HG03571 (cell line): Measurements from ENCODE around the gene SH3RF1.

ENCODE experiments used
- ATAC-seq: cut with Tn5 transposase; IDR thresholded peaks from one replicate; pipeline ENCODE4 v1.9.1; 2021; ENCODE audit not compliant: unreplicated experiment

The SH3RF1 gene

DNA sequence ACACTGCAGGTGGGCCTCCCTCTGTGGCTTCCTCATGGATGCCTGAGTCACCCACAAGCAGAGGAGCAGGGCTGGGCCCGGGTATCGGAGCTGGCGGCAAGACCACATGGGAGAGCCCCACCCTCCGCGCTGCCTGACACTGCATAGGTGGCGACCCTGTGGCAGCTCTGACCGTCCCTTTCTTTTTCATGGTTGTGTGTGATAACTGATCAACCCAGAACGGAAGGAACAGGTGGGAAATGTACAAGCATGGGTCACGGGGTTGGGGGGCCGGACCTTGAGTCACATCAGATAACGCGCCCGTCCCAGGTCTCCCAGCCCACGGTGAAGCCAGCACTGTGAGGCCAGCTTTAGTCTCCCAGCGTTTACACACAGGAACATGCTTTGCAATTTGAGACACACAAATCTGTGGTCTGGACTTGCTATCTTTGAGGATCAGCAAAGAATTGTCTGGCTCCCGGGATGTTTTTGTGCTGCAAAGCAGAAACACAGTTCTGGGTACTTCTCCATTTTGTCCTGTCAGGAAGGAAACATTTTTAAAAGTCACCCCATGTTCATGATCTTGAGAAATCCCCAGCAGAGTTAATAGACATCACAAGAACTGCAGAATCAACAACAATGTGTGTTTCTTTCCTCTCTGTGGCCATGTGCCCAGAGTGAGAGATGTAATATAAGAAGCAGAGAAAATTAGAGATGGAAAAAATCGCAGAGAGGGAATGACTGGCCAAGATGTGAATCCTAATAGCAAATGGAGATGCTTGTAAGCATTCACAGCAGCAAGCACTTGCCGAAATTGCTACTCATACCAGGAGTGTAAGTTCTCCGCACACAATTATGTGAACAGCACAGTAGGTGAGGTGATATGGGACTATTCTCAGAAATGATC, 190.6 kb downstream of the SH3RF1 start:
- ATAC-seq: peak; percentile 81

DNA sequence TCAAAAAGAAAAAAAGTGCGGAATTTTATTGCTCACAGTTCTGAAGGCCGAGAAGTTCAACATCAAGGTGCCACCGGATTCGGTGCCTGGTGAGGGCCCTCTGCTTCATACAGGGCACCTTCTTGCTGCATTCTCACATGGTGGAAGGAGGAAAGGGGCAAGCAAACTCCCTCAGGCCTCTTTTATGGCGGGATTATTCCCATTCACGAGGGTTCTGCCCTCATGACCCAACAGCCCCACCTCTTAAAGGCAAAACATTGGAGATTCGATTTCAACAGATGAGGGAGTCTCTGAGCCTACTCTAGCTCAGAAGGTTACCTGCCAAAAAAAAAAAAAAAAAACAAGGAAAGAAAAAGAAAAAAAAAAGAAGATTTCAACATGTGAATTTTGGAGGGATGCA, 196.6 kb downstream of the SH3RF1 start:
- ATAC-seq: no peak

DNA sequence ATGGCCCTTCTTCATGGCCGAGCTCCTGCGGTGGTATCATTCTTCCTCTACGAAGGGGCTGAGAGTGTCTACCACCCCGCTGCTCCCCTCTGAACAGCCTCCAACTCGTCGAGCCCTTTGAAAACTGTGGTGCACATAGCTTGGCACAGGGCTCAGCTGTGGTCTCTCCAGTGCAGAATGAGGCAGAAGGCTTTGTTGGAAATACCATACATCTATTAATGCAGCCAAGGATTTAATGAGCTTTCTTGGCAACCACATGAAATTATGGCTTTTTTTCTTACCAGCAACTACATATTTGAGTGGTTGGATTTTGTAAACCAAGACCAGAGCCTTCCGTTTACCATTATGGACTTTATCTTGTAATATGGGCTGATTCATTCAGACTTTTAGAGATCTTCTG, 199.0 kb downstream of the SH3RF1 start:
- no peak for ATAC-seq

DNA sequence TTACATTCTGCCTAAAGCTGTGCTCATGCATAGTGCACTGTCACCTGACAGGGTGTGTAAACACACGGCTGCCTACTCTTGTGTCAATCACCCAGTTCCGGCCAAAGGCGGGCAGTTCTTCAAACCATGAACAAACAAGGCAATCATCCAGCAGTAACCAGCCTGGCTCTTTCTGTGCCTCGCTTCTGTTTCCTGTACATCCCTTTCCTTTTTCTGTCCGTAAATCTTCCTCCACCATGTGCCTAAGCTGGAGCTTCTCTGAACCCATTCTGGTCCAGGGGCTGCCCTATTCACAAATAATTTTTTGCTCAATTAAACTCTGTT, 199.9 kb downstream of the SH3RF1 start:
- ATAC-seq: no peak

DNA sequence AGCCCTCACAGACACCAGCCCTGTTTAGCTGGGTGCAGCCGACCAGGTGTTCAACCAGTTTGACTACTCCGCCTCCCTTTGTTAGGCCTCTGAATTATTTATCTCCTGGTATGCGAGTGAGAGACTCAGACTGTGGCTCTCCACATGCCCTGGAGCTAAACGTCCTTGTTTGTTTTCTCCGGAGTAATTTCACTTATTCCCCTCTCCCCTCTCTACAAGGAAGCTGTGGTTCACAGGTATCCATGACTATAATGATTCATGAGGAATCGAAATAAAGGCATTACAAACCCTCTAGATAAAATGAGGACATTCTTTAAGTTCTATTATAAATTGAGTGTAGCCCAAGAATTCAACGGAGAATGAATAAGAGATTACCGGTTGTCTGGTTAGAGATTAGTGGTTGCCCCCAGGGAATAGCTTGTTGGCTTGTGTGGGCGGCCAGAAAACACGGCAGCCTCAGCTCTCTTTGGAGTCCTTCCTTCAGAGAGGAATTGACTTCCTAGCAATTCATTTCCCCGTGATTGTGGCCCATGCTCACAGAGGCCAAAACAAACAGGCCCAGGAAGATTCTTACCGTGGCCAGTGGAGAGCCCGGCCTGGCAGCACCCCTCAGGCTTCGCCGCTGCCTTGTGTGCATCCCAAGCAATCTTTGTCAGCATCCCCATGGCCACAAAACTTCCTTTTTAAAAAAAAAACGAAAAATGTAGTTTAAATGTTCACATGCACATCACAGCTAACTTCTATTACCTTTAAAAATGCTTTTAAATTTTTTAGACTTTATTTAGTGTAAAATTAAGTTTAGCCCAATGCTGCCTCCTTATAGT, 200.5 kb downstream of the SH3RF1 start:
- ATAC-seq: no peak

DNA sequence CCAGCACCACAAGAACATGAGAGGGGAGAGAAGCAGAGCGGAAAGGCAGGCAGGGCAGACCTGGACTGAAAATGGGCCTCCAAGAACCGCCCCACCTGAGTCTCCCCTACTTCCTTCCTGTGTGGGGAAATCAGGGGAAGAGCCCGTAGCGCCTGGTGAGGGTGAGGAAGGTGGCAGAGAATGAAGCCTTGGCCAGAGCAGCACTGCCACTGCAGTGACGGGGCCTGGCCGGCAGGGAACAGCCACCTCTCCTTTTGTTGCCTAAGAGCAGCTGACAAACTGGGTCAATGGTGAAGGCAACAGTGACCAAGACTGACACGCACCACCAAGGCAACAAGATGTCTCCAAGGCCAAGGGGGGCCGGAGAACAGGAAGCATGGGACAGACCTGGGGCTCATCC, 202.3 kb downstream of the SH3RF1 start:
- no peak for ATAC-seq

DNA sequence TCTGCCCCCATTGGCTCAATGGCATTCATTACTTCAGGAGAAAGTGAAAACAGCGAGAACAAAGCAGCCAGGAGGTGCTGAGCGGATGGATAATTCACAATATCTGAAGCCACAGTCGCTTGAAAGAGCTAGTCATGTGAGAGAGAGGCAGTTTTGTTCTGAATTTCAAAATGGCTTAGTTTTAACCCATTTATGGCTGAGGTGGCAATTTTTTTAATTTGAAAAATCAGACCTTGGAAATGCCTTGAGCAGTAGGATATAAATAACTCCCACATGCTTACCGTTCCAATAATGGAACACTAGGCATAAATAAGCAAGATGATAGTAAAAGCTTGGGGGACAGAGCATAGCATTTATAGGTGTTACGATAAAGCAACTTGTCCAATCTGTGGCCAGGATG, 203.8 kb downstream of the SH3RF1 start:
- no peak for ATAC-seq

DNA sequence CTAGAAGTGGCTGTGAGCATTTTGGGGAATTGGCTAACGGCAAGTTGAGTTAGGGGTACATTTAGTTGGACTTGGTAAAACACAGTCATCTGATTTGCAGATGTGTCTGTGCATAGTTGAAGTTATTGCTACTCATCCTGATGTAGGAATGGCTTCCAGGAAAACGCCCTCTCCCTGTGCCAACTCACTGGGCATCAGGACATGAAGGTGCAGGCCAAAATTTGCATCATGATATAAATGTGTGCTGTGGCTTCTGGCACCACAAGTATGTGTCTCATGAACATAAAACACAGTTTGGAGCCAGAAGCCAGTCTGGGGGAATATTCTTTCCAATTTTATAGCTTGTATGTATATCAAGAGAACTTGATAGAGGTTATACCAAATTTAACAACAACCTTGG, 206.5 kb downstream of the SH3RF1 start:
- no peak for ATAC-seq

DNA sequence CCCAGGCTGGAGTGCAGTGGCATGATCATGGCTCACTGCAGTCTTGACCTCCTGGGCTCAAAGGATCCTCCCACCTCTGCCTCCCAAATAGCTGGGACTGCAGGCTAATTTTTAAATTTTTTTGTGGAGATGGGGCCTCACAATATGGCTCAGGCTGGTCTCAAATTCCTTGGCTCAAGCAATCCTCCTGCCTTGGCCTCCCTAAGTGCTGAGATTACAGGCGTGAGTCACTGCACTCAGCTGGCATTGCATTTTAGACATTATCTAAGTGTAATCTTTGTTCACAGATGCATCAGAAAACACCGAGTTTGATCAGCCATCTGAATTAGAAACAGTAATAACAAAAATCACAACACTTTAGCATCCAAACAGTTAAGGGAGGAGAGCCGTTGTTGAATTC, 207.3 kb downstream of the SH3RF1 start:
- ATAC-seq: no peak

DNA sequence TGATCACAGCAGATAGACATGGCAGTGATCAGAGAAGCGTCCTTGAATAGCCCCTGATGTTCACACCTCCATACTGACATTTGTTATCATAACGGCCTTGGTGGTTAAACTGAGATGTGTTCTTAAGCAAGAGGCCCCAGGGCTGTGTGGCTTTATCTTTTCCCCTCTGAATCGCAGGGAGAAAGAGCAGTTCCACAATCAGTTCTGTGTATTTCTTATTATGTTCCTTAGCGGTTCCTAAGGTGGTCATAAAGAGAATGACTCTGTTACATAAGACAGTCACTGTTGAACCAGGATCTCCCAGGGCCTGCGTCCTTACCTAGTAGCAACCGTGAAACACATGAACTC, 207.9 kb downstream of the SH3RF1 start:
- no peak for ATAC-seq

DNA sequence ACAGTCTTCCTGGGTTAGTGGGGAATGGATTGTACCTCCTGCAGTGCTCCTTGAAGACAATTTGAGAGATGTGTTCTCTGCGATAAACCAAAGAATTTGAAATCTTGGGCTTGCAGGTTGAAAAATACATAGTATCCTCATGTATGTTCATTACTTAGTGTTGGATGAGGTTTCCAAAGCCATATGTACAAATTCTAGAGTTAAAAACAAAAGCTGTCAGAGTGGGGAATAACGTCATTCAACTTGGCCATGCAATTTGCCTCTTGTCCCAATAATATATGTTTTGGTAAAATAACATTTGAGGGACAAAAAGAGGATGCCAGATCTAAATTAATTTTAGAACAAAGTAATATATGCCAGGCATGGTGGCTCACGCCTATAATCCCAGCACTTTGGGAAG, 209.4 kb downstream of the SH3RF1 start:
- no peak for ATAC-seq

DNA sequence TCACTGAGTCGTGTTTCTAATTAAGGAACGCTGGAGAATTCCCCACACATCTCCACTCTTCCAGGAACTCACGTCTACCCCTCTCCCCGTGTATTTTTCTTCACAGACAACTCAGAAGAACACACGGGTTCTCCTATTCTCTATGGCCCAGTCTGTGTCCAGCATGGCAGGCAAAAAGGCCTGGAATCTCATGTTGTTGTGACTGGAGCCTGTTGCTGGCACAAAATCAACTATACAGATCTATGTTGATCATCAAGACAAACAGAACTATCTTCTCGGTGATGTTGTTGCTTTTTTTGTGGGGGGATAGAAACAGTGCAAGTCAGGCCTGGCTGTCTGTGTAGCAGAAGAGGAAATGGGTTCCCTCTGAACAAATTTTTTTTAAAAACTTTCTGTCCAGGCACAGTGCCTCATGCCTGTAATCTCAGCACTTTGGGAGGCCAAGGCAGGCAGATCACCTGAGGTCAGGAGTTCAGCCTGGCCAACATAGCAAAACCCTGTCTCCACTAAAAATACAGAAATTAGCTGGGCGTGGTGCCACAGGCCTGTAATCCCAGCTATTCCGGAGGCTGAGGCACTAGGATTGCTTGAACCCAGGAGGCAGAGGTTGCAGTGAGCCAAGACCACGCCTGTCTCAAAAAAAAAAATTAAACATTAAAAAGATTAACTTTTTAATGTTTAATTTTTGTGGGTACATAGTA, 210.2 kb downstream of the SH3RF1 start:
- no peak for ATAC-seq

DNA sequence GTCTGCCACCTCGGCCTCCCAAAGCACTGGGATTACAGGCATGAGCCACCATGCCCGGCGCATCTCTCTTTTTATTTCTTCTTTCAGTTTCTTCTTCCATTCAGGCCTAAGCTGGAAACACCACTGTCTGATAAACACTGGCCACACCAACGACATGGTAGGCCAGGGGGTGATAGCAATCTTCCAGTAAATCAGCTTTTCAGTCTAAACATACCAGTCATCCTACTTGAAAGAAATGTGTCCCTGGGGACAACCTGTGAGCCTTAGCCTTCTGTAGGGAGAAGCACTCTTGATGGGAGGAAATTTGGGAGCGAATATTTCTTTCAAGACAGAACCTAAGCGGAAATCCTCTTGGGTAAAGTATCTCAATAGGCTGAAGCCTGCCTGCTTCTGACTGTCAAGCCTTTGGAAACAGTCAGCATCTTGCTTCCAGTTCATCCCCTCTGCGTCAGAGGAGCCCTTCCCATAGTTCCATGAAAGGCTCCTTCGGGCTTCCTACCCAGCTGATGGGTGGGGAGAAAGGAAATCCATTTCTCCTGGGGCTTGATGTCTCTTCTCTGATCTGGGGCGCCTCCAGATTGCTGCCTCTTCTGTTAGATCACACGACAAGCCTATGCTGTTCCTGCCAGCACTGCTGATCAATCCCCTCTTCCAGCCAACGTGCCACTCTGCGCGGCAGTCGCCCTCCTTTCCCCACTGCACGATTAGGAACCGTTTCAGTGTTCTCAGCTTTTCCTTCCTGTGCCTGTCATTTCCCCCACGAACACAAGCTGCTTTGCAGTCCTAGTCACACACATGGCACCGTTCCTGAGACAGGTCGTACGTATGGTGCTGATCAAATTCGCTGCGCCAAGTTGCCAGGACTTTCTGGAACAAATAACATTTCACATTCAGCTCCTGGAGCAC, 211.2 kb downstream of the SH3RF1 start:
- no peak for ATAC-seq

DNA sequence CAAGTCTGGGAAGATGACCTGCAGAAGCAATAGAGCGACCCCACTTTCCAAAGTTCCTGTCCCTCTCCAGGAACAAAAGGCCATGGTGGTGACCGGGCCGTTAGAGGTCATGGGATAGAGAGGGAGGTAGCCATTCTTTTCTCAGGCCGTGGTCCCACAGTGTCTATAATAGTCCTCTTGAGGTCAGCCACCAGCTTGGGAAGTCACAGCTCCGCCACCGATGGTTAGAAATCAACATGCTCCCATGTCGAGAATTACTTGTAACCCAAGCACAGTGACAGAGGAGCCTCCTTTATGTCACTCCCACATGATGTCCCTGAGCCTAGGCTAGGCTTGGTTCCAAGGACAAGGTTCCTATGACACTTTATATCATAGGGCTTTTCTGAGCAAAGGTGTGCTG, 212.4 kb downstream of the SH3RF1 start:
- ATAC-seq: no peak

DNA sequence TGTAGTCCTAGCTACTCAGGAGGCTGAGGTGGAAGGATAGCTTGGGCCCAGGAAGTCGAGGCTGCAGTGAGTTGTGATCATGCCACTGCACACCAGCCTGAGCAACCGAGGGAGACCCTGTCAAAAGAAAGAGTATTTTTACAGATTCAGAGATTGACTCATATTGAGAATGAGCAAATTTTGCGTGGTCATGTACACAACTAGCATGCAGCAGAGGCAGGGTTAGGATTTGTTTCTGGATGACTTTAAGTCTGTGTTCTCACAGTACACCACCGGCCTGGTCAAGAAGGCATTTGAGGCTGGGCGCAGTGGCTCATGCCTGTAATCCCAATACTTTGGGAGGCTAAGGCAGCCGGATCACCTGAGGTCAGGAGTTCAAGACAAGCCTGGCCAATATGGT, 215.9 kb downstream of the SH3RF1 start:
- ATAC-seq: no peak

DNA sequence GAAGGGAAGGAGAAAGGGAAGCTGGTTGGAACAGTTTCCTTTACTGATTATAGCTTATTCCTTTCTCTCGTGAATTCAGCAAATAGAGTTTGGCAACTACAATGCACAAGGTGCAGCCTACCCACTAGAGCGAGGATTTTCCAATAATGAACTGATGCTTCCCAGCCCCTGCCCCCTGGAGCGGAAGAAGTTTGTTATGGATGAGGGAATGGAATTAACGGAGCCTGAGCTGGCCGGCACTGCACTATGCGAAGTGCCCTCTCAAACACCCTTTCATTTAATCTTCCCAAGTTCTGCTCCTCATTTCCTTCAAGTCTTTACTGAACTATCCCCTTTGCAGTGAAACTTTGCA, 218.2 kb downstream of the SH3RF1 start:
- ATAC-seq: no peak

DNA sequence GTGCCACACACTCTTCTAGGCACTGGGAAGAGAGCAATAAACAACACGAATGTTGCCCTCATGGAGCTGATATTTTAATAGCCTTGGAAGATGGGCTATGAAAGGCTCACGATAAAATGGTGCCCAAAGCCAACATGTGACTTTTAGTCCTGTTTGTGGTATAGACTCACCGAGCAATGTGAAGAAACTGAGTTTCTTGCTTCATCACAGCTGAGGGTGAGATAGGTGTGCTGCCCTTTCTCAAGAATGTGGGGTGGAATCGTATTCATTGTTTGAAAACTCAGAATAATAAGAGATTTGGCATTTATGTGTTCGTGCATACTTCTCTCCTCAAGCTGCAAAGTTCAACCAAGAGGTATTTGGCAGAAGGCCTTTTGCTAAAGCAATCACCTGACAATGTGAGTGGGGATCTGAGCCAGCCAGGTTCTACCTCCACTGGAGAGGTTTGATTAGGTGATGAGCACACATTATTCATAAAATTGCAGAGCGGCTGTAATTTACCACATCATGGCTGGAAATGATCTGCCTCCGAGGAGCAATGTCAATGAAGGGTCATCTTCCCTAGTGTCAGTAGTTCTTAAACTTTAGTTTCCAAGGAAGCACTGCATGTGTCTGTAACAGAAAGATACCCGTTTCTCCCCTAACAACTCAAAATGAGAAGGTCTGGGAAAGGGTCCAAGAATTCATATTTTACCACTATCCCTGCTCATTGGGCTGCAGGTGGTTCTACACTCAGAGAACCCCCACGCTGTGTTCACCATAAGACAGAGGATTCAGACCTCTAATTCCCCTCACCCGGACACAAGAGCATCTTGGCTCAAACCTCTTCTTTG, 218.8 kb downstream of the SH3RF1 start:
- no peak for ATAC-seq

DNA sequence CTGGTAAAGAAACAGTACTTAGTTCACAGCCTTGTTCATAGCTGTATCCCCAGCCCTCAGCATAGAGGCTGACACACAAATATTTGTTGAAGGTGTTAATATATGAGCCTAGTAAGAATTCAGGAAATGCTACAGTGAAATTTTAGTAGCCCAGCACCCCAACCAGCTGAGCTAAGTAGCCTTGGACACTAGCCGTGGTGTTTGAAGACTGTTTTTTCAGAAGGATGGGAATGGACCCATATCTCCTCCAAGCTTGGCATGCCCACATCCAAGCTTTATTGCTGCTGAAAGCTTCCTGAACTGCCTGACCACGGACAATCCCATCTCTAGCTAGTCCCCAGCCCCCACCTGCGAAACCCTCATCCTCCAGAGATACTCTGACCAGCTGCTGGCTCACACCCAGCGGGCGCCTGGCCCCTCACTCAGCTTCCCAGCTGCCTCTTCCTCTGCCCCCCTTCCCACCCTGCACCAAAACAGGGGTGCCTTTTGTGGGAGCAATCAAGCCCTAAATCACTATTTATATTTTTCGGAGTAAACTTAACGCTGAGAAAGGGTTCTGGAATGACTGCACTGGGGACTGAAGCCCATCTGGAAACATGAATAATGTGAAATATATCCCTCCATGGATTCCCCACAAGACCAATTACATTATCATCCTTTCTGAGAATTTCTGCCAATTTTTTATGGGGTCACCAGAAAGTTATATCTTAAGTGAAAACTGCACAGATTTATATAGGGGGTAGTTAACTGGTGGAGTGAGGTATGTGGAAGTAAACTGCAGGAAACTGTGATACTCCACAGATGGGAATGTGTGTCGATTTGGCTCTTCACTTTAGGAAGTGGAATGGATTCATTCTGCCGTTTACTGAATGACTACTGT, 219.6 kb downstream of the SH3RF1 start:
- ATAC-seq: no peak

DNA sequence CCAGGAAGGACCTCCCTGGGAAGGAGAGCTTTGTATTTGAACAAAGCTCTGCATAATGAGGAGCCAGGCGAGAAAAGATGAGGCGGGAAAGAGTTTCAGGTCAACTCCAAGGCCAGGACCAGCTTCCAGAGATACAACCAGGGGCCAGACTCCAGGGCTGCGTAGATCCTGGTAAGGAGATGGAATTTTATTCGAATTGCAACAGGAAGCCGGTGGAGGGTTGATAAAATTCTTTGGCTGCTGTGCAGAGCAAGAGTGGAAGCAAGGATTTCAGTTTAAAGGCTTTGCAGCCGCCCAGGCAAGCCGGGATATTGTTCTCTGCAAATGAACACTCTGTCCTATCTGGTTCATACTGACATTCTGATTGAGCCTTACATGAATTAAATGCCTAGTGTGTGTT, 220.5 kb downstream of the SH3RF1 start:
- no peak for ATAC-seq
